Right lobe of liver (tissue), 4 donors: ENCODE data around the gene C5.

Experiments used
- POLR2A ChIP-seq: fragments of 450-650 bp; IDR thresholded peaks from one replicate; pipeline ENCODE4 v1.6.1; 2017; ENCODE audit warnings: antibody characterized with exemption, mild to moderate bottlenecking
- TF ChIP-seq, protein P1 (sequence below), 4 donors: fragments of 200-600 bp in 3 of 4; fragments of 450-650 bp in 1 of 4; IDR thresholded peaks; one replicate each; pipeline versions ENCODE4 v1.5.1 to v1.8.0; 2016 to 2022; ENCODE audit warnings: antibody characterized with exemption in 4 of 4, mild to moderate bottlenecking in 2 of 4
- donor health status: DM: no; HTN: no; CAD: no.
- donor health status: DM: no; HTN: no; CAD: no.
- donor health status: DM: no; HTN: yes; CAD: no.

DNA sequence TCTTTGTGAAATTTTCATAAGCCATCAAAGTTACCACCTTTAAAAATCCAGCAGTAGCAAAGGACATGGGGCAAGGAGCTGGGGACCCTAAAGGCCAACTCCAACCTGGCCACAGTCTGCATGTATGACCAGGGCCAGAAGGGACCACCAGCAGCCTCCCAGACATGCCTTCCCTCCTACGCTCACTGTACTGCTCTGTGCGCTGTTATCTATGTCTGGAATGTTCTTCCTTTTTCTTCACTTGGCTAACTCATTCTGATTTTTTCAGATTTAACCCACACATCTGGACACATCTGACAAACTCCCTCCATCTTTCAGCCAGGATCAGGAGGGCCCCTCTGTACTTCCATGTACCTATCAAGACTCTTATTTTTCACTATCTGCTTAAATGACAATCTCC is 75.9 kb downstream of the C5 start:
- TF ChIP-seq, protein P1, sequence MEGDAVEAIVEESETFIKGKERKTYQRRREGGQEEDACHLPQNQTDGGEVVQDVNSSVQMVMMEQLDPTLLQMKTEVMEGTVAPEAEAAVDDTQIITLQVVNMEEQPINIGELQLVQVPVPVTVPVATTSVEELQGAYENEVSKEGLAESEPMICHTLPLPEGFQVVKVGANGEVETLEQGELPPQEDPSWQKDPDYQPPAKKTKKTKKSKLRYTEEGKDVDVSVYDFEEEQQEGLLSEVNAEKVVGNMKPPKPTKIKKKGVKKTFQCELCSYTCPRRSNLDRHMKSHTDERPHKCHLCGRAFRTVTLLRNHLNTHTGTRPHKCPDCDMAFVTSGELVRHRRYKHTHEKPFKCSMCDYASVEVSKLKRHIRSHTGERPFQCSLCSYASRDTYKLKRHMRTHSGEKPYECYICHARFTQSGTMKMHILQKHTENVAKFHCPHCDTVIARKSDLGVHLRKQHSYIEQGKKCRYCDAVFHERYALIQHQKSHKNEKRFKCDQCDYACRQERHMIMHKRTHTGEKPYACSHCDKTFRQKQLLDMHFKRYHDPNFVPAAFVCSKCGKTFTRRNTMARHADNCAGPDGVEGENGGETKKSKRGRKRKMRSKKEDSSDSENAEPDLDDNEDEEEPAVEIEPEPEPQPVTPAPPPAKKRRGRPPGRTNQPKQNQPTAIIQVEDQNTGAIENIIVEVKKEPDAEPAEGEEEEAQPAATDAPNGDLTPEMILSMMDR (IDR thresholded peaks at IDR 0.05): no peak
- TF ChIP-seq POLR2A: no peak
